ENCODE data around the gene FAM221B.

Gene FAM221B

DNA sequence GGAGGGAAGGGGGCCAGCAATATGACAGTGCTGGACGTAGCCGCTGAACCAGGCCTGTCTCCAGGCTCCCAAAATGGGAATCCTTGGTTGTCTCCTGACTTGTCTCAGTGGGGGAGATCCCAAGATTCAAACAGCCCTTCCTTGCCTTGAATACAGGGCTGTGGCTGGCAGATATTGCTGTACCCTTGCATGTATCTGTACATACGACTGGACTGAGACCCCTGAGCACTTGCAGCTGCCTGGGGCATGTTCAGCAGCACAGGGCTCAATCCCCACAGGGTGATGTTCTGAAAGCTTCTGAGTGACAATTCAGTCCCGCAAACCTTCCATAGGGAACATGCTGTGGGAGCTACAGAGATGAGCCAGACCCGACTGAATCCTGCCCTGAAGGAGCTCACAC lies 28.4 kb upstream of the FAM221B start:
- TF ChIP-seq, protein P1, sequence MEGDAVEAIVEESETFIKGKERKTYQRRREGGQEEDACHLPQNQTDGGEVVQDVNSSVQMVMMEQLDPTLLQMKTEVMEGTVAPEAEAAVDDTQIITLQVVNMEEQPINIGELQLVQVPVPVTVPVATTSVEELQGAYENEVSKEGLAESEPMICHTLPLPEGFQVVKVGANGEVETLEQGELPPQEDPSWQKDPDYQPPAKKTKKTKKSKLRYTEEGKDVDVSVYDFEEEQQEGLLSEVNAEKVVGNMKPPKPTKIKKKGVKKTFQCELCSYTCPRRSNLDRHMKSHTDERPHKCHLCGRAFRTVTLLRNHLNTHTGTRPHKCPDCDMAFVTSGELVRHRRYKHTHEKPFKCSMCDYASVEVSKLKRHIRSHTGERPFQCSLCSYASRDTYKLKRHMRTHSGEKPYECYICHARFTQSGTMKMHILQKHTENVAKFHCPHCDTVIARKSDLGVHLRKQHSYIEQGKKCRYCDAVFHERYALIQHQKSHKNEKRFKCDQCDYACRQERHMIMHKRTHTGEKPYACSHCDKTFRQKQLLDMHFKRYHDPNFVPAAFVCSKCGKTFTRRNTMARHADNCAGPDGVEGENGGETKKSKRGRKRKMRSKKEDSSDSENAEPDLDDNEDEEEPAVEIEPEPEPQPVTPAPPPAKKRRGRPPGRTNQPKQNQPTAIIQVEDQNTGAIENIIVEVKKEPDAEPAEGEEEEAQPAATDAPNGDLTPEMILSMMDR (IDR thresholded peaks at IDR 0.05; ENCODE audit: extremely low read depth, missing control alignments): no peak
- DNase-seq (ENCODE audit: low spot score): no peak

DNA sequence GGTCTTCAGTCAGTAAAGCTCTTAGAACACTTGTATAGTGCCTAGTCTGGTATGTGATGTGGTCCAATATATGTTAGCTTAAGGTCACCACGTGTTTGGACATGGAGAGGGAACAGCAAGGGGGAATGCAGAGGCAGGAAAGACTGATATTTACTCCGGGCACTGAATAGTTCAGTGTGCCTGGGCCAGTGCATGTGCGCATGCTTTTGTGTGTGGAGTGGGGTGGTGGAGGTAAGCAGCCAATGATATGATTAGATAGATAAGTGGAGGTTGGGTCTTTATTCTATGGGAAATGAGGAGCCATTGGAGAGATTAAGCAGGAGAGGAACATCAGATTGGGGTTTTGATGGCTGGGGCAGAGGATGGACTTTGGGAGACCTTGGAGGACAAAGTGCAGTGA lies 27.7 kb upstream of the FAM221B start:
- no peak for DNase-seq (ENCODE audit: low spot score)
- TF ChIP-seq, protein P1 (IDR thresholded peaks at IDR 0.05; ENCODE audit: extremely low read depth, missing control alignments): no peak

DNA sequence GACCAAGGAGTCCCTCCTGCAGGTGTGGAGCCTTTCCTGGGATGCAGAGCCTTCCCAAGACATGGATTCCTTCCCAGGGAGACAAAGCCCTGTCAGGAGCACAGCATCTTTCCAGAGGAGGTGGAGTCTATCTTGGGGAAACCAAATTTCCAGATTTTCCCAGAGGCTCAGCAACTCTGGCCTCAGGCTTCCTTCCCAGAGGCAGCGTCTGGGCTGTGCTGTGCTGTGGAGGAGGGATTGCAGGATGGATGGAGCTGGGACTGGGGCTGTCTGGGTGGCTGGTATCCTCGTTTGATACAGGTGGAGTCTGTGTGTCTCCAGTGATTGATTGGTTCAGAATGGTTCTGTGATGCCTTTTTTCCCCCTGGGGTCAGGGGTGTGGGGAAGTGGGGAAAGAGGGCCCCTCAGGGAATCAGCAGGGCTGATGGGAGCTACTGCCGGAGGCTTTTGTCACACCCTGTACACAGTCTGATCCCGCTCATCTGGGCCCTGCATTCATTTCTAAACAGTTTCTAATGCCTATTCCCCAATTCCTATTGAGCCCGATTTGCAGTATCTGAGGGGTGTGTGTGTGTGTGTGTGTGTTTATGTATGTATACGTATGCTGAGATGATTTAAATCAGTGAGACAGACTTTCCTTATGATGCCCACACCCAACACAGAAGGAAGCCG lies 25.7 kb upstream of the FAM221B start:
- TF ChIP-seq, protein P1 (IDR thresholded peaks at IDR 0.05; ENCODE audit: extremely low read depth, missing control alignments): no peak
- DNase-seq (ENCODE audit: low spot score): no peak

DNA sequence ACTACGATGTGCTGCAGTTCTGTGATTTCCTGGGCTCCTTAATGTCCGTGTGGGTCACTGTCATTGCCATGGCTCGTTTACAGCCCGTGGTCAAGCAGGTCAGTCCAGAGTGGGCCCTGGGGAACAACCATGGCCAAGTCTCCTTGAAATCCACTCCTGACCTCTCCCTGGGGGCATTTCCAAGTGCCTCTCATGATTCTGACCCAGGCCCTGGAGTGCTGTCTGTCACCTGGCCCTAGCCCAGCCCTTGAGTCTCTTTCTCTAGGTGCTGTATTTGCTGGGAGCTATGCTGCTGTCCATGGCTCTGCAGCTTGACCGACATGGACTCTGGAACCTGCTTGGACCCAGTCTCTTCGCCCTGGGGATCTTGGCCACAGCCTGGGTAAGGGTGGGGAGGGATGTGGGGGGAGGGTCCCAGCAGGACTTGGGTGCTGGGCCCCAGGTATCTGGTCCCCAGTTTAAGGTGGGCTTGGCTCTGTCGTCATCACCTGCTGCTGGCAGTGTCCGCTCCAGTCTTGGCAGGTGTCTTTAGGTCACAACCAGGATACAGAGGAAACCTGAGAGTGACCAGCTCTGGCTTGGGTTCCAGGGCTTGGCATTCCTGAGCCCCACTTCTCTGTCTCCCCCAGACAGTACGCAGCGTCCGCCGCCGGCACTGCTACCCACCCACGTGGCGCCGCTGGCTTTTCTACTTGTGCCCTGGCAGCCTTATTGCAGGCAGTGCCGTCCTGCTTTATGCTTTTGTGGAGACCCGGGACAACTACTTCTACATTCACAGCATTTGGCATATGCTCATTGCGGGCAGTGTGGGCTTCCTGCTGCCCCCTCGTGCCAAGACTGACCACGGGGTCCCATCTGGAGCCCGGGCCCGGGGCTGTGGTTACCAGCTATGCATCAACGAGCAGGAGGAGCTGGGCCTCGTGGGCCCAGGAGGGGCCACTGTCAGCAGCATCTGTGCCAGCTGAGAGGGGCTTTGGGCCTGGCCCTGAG lies 24.6 kb upstream of the FAM221B start:
- TF ChIP-seq, protein P1 (IDR thresholded peaks at IDR 0.05; ENCODE audit: extremely low read depth, missing control alignments): no peak
- DNase-seq (ENCODE audit: low spot score): no peak

DNA sequence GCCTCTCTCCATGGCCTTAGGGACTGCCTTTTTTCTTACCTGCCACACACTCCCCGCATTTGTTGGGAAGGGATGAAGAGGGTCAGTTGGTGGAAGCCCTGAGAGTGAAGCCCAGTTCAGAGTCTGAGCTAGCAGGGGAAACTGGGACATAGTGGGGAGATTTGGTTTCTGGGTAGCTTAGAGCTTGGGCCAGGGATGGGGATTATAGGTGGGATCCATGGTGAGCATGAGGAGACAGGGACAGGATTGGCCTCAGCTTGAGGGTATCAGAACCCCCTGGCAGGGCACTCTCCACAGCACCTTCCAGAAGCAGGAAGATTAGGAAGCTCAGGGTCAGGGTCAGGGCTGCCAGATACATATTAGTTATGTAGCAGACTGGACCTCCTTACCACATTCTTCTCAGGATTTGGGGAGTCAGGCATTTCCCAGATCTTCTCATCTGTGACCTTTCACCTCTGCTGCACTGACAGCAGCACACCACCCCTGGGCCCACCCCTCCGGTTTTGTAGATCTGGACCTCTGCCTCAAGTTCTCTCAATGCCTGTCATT lies 23.8 kb upstream of the FAM221B start:
- TF ChIP-seq, protein P1 (IDR thresholded peaks at IDR 0.05; ENCODE audit: extremely low read depth, missing control alignments): no peak
- DNase-seq (ENCODE audit: low spot score): no peak

DNA sequence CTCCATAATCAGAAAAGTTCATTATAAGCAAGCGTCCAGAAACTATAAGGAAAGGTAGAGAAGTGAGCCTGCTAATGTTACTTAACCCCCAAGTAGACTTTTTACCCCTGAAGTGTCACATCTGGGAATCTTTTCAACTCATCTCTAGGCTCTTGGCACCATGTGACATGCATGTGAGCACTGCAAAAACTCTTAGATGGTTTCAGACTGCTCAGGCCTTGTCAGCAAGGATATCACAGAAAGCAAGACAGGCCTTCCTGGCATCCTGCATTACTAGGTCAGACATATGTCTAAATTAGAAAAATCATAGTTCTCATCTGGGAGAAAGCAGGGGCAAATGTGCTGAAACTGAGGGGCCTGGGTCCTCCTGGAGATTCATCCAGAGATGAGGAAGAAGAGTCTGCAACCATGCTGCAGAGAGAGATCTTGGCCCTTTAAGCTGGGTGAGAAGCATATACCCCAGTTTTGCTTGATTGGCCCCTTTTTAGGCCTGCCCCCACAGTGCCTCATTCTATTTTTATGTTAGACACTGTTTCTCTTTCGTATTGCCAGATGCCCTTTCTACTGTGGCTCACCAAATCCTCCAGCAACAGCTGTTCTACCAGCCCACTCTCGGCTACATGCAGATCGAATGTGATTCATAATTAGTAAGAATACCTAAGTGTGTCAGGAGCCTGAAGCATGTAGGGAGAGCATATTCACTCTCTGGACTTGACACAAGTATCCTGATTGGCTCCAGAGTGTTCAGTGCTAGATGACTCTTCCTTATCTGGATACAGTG lies 19.4 kb upstream of the FAM221B start:
- TF ChIP-seq, protein P1 (IDR thresholded peaks at IDR 0.05; ENCODE audit: extremely low read depth, missing control alignments): no peak
- DNase-seq (ENCODE audit: low spot score): peak; percentile 85

Data from GM20000 (cell line).